Stimulated activated CD4-positive, alpha-beta T cell treated with anti-CD3 and anti-CD28 coated beads, TNF-alpha, amount 100 ng/mL, for 4 hours (primary cell): ENCODE data around the gene PRKCA.

Experiments
- DNase-seq, 3 experiments: peaks; one replicate each; pipeline ENCODE4 v3.0.0-alpha.2; 2020; ENCODE audit warnings: low read depth in 3 of 3

The PRKCA gene

DNA sequence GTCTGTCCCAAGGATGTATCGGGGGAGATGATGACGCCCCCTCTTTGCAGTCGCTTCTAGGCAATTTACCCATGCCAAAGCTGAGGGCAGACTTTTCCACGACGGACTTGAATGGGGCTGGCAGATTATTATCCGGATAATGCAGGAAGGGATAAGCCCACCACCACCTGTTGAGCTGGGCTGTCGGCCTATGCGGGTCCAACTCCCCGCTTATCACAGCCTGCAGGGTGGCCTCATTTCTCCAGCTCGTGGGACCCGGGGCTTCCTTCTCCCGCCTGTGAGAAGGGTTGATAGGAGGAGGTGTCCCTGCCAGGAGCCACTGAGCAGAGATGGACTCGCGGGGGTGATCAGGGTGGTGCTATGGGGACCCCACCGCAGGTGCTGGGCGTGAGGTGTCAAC is 533.1 kb downstream of the PRKCA start:
- no peak for DNase-seq

DNA sequence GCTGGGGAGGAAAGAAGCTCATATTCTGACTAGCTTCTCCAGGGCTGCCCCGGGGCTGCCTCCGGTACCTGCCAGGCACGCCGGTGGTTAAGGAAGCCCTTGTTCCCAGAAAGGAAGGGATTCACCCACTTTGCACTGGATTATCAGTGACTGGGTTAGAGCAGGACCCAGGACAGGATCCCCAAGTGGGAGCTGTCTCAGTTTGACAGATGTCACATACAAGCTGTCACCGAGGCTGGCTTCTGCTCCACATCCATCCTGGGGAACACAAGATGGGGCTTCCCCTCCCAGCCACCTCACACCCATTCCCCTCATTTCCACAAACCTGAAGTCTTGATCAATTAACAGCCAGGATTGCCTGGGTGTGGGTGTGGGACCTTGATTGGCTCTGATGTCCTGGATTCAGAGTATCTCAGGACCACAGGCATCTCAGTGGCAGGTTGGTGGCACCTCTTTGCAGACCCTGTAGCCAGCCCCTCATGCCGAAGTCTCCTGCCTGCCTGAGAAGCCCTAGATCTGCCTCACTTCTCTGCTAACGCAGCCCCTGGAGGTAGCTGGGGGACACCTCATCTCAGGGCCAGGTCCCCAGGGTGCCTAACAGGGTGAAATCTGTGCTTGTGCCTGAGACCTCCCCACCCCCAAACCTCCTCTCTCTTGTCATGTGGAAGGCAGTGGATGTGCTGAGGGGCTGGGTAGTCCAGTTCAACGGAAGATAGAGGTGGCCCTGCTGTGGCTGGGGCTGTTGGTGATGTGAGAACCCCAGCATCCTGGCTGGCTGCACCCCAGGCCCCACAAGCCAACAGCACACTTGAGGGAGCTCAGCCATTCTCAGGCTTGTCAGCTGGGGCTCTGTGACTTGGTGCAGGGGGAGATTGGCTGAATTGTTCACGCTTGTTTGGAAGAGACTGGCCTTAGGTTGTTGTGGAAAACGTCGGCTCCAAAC is 533.9 kb downstream of the PRKCA start:
- DNase-seq: no peak

DNA sequence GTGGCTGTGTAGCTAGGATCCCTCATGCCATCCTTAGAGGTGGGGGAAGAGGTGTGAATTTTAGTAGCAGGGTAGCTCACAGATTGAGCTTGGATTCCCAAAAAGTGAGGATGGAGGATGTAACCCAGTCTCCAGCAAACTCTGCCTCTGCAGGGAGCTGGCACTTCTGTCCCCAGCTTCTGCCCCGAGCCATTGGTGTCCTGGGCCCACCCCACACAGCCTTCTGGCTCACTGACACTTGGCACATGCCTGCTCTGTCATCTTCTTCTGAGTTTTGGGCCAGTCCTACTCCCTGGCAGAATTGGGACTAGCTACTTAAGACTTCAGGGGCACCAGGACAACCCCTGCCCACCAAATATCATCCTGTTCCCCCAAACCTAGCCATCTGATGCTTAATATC is 534.8 kb downstream of the PRKCA start:
- no peak for DNase-seq

DNA sequence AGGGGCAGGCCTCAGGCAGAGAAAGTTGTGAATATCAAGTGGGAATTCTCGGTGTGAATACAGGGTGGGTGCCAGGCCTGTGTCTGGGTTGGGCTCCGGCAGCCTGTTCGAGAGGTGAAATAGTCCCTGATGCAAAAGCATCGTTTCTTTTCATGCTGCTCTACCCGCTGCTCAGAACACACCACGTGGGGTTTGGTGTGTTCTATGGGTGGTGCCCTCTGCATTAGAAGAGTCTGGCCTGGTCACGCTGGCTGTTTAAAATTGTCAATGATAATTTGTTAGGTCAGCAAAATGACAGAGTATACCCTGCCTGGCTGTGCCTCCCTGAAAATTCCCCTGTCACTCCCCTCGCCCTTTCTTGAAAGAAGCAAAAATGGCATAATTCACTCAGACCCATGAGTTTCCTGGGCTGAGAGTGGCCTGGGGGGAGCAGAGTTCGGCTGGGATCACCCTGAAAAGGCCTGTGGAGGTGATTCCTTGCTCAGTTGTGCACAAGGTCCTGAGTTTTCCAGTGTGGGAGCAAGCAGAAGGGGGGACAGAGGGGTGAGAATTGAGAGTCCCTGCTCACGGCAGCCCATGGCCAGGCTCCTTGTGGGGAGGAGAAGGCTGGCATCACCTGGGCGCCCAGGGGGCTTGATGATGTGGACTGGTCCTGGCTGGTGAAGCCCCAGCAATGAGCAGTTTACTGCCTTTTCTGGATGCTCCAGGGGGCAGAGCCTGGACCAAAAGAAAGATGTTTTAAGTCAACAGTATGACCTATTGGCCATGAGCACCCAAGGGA is 535.7 kb downstream of the PRKCA start:
- DNase-seq: no peak

DNA sequence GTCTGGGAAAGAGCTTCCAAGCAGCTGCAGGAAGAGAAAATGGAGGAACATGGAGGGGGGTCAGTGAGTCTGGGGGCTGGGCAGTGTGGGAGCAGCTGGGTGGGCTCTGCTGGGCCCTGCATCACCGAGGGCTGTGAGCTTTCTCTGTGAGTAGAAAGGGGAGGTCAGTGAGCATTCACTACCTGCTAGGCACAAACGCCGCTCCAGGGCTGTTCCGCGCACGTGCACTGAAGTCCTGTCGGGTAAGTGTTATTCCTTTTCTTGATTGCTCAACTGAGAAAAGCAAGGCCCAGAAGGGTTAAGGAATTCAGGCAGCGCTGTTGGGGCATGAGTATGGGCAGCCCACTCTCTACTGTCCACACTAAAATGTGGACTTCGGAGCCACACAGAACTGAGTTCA is 537.2 kb downstream of the PRKCA start:
- DNase-seq: no peak

DNA sequence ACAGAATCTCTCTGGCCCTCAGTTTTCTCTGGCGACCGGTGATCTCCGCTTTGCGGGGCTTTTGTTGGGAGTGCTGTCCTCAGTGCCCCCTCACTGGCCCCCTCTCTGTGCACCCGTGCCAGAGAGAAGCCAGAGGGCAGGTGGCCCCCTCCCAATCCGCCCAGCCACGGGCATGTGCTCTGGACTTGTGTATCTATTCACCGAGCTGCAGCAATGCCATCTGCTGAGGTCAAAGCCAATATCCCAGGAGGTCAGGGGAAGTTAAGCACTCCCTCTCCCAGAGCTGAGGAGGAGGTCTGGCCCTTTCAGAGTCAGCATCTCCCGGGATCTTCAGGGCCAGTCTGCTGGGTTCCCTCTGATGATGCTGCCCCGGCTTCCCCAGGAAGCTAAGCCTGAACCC is 537.6 kb downstream of the PRKCA start:
- no peak for DNase-seq

DNA sequence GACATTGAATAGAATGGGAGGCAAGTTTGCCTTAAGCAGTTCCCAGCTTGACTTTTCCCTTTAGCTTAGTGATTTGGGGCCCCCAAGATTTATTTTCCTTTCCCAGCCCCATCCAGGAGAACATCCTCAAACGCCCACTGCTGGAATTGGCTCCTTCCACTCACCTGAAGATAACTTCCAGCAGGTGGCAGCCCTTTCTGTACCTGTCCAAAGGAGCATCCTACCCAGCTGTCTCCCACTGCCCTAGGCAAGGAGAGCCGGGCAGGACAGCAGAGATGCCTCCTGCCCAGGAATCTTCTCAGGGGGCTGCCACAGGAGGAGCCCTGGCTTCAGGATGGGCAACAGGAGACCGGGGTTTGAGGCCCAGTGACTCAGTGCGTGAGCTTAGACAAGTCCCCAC is 538.9 kb downstream of the PRKCA start:
- no peak for DNase-seq

DNA sequence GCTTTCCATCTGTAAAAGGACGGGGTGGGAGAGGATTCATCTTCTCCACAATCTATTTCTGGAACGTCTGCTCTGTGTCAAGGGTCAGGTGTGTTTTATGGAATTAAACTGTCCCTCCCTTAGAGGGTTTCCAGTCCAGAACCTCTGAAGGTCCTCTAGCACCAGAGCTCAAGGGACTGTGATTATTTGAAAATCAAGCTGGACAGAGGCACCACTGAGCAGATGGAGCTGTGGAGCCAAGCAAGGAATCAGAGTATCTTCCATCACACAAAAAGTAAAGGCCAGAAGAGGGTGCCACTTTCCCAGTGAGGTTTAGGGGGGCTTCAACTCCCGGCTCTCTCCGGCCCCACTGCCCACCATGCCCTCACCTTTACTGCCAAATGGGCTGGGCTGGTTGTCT is 539.3 kb downstream of the PRKCA start:
- no peak for DNase-seq

DNA sequence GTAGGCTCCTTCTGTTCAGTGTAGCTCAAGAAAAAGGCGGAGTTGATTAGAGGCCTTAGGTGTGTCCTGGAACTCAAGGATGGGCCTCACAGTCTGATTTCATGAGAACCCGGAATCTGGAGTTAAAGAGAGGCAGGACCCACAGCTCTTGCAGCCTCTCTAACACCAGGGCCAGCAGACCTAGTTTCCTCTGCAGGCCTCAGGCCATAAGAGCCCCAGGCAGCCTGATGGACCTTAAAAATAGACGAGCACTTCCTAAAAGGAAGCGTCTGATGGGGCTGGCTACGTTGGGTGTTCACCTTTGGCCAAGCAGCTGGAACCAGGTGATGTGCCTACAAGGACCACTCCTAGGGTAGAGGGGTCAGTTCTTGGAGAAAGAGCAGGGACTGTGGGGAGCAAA is 540.1 kb downstream of the PRKCA start:
- DNase-seq: no peak

DNA sequence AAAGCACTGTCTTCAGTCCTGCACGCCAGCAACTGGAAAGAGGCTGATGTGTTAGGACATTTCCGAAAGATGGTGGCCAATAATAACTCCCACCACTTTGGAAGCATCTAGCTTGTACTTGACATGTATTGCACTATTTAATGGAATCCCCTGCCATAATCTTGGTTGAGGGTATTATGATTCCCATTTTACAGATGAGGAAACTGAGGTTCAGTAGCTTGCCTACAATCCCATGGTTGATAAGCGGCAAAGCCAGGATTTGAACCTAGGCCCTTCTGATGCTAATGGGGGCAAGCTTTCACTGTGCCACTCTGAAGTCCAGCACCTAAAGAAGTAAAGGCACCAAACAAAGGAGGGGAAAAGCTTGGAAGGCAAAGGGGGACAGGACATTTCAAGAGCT is 540.5 kb downstream of the PRKCA start:
- no peak for DNase-seq

DNA sequence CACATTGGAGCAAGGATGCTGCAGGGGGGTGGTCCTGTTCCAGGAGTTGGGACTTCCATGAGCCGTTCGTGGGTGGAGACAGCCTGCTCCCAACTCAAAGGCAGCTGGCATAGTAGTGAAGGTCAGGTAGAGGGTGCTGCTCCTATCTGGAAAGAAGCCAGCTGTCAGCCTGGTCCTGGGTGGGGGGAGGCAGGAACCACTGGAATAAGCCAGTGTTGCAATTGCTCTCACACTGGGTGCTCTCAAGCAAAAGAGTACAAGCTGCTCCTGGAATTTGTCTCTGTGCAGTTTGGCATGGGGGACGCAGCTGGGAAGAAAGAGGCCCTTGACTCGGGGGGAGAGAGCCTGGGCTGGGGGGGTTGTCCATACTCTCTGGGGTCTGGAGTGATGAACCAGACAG is 541.2 kb downstream of the PRKCA start:
- no peak for DNase-seq

DNA sequence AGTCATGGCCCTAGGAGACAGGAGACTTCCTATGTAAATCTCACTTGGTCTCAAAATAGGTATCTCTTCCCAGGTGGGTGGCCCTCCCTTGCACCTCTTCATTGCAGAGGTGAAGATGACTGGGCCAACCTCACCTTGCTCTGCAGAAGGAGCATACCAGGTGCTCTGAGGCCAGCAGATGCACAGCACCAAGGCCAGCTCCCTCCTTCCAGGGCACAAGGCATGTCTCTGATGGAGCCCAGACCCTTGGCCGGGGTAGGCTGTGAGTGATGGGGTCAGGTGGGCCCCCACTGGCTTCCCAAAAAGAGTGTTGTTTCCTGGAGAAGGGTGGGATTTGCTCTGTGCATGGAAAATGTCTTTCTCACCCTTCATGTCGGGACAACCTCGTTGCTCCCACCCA is 545.3 kb downstream of the PRKCA start:
- no peak for DNase-seq

DNA sequence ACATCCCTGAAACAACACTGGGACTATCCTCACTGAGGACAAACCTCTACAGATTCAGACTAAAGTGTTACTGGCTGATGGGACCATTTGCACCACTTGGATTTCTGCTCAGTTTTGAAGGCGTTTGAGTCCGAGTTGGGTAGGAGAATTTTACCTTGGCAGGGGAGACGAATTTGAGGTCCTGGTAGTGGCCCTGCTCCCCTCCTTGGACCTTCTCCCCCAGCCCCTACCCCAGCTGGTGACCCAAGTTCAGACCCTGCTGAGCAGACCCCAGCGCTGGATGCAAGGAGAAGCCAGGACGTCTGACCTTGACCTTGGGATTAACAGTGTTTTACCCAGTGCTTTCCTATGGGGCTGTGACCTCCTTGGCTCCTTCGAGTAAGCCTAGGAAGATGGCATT is 546.1 kb downstream of the PRKCA start:
- DNase-seq: no peak

DNA sequence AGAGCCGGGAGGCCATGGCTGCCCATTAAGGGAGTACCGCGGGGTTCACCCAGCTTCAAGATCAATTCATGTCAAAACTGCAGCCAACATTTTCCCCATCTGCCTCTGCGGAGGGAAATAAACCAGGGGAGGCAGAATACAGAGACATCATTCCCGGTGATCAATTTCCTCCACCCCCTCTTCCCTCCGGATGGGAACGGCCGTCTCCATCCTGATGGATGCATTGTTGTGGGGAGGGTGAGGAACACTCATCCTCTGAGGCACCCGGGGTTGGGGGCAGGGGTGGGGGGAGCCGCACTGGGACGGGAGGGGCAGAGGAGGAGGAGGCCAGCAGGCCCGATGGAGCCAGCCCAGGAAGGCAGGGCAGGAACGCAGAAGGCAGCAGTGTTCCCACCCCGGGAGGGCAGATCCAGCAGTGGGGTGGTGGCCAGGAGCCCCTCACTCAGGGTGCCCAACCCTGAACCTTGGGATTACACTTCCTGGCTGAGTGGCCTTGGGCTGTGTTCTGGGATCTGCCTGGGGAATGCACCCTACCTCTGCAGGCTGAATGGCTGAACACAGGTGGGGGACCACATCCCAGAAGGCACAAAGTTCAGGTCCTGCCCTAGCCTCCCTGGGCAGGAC is 546.7 kb downstream of the PRKCA start:
- no peak for DNase-seq

DNA sequence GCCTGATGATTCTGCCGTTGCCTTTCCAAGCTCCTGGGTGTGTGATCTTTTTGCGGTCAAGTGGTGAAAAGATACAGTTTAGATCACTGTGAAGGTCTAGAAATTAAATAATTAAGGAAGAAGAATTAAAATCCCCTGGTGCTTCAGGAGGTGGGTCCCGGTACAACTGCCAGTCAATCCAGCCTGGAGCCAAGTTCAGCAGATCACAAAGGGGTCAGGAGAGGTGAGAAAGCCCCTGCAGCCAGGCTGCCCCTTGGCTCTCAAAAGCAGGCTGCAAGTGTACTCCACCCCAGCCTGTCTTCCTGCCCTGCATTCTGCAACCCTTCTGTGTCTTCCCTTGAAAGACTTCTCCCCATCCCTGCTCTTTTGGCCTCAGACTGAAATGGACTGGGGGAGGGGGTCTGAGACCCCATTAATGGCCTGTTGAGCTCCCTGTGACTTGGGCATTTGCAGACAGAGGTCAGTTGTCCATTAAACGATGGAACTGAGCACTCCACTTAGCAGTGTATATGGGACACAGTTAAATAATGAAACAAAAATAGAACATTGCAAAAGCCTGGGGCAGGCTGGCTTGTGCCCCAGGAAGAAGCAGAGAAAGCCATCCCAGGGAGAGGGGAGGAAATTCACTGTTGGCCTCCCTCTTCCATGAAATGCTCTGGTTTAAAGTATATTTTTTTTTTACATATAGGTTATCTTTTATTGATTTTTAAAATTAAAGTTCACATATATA is 547.6 kb downstream of the PRKCA start:
- DNase-seq: no peak

DNA sequence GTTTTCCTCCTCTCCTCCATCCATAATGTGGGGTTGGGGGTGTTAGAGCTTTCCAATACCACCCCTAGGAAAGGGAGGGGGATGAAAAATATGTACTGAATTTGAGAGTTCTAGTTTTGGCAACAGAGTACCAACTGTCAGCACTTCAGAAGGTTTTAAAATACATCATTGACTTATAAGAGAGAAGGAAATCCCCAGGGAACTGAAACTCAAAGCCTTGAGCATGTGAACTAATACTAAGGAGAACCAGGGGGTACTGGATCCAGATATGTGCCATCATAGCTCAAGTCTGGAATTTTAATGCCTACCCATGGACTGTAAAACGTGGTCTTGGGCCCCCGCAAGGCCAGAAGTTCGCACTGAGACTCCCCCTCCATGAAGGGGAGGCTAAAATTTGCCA is 548.3 kb downstream of the PRKCA start:
- DNase-seq: no peak

DNA sequence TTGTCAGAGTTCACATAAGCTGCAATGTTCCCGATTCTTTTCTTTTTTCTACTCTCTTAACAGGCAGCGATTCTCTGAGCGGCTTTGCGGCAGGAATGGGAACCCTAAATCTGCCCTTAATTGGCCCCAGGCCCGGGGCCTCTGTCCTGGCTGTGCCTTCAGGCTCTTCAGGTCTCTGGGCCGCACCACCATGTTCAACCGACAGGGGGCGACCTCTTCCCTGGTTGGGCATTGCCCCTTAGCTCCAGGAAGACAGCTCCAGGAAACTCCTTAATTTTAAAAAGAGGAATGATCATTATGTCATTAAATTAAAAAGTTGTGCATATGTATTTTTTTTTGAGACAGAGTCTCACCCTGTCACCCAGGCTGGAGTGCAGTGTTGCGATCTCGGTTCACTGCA is 552.8 kb downstream of the PRKCA start:
- no peak for DNase-seq

DNA sequence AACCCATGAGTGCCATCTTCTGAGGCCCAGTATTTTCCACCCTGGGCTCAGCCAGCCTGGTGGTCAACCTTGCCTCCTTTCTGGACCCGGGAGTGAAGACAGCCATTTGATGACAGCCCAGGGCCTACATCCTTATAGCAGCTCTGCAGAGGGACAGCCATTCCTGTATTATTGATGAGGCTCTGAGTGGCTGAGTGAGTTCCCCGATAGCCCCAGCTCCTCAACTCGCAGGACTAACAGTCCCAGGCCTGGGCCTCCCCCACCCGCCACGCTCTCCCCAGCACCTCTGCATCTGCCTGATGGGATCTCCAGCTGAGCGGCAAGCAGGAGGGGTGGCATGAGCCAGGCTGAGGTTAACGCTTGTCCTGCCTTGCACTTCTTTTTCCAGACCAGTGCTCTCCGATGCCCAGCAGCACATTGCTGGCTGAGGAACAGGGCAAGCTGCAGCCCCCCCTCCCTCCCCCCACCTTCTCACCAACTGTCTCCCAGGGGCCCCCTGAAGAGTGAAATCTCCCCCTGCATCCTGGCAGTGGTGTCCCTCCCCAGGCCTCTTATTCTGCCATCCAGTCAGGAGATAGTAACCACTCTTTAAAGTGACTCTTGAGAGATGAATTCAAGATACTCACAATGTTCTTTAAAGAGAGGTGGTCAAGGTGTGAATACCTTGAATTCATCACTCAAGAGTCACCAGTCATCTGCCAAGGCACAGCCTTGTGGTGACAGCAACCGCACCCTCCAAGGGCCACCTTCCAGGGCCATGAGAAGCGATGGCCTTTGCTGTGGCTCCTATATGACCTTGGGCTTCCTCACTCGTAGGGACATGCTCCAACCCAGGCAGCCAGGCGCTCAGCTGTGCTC is 556.0 kb downstream of the PRKCA start:
- DNase-seq: no peak

DNA sequence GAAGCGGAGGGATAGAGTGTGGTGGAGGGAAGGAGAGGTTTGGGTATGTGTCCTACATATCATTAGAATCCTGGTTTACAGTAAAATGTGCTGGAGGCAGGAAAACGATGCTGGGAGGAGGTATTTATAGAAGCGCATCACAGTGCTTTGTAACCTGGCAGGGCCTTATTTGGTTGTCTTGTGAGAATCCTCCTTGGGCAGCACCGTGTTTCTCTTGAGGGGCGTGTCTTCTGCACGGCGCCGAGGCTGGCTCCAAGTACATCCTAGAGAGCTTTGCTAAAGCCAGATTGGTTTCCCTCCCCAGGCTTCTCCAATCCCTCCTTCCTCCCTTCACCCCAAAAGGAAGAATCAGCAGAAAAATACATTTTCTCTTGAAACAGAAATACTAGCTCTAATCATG is 556.9 kb downstream of the PRKCA start:
- DNase-seq: no peak

DNA sequence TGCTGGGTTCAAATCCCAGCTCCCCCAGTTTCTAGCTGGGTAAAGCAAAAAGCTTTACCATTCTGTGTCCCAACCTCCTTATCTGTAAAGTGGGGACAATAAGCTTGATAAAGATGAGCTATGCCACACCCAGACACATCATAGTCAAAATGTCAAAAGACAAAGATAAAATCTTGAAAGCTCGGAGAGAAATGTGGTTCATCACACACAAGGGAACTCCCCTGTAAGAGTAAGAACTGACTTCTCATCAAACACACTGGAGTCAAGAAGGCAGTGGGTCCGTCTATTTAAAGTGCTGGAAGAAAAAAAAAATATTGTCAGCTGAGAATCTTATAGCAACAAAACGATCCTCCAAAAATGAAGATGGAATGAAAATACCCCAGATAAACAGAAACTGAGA is 557.8 kb downstream of the PRKCA start:
- no peak for DNase-seq
